Tibial nerve (tissue), 4 donors: ENCODE data around the gene PHTF2. TPM values are rescaled to one million over a fixed set of nuclear protein-coding genes. Genes with fewer than 3 reads are reported as not detected.

Experiments
- DNase-seq, 2 donors: peaks; one replicate each; pipeline ENCODE4 v3.0.0-alpha.2; 2019; ENCODE audit warnings: low spot score in 2 of 2
- H3K27ac ChIP-seq, 4 donors: fragments of 200-600 bp; sonication (generic) in 3 of 4; one replicate each; pipeline ENCODE4 v1.5.1; 2017 to 2019; ENCODE audit warnings: mild to moderate bottlenecking in 1 of 4
- H3K27me3 ChIP-seq, 2 donors: fragments of 200-600 bp; sonication (generic) in 1 of 2; one replicate each; pipeline versions ENCODE4 v1.5.1 to v1.6.0; 2017 to 2019
- H3K36me3 ChIP-seq, 3 donors: fragments of 200-600 bp; sonication (generic); one replicate each; pipeline ENCODE4 v1.5.1; 2018 to 2019
- H3K4me1 ChIP-seq, 4 donors: fragments of 200-600 bp; sonication (generic) in 3 of 4; one replicate each; pipeline ENCODE4 v1.5.1; 2017 to 2019
- H3K4me3 ChIP-seq, 4 donors: fragments of 200-600 bp; sonication (generic) in 3 of 4; one replicate each; pipeline ENCODE4 v1.5.1; 2017 to 2019; ENCODE audit warnings: mild to moderate bottlenecking in 1 of 4, moderate library complexity in 1 of 4
- H3K9me3 ChIP-seq, 4 donors: fragments of 200-600 bp; sonication (generic) in 3 of 4; one replicate each; pipeline ENCODE4 v1.5.1; 2017 to 2019
- EP300 ChIP-seq, 2 donors: sonication (generic); formaldehyde crosslinking; IDR thresholded peaks; one replicate each; pipeline ENCODE4 v1.6.1; 2017; ENCODE audit warnings: antibody characterized with exemption in 2 of 2, mild to moderate bottlenecking in 1 of 2
- POLR2A ChIP-seq, 2 donors: fragments of 450-650 bp; IDR thresholded peaks; one replicate each; pipeline ENCODE4 v1.6.1; 2017; ENCODE audit warnings: antibody characterized with exemption in 2 of 2, mild to moderate bottlenecking in 2 of 2, moderate library complexity in 2 of 2
- WGBS, 2 donors: methylation state at CpG; one replicate each; pipeline ENCODE4 v1.1.5; 2018; 5-methylcytosine and 5-hydroxymethylcytosine counted together
- total RNA-seq, 4 donors: library from RNA; depleted of rRNA; stranded (reverse); fragments of >200 nt; gene quantifications; one replicate each; pipeline ENCODE4 v1.1.0, GENCODE V29; 2016
- TF ChIP-seq, protein P1 (sequence below), 5 experiments: fragments of 200-600 bp in 3 of 5; fragments of 450-650 bp in 2 of 5; sonication (generic) in 3 of 5; IDR thresholded peaks; one replicate each; pipeline ENCODE4 v1.5.1; 2016 to 2019; ENCODE audit warnings: antibody characterized with exemption in 5 of 5, mild to moderate bottlenecking in 3 of 5, moderate library complexity in 2 of 5

The PHTF2 gene
- total RNA-seq, 4 donors from 2014 or later, result 12.6 to 16.5 (median 14.7) TPM

DNA sequence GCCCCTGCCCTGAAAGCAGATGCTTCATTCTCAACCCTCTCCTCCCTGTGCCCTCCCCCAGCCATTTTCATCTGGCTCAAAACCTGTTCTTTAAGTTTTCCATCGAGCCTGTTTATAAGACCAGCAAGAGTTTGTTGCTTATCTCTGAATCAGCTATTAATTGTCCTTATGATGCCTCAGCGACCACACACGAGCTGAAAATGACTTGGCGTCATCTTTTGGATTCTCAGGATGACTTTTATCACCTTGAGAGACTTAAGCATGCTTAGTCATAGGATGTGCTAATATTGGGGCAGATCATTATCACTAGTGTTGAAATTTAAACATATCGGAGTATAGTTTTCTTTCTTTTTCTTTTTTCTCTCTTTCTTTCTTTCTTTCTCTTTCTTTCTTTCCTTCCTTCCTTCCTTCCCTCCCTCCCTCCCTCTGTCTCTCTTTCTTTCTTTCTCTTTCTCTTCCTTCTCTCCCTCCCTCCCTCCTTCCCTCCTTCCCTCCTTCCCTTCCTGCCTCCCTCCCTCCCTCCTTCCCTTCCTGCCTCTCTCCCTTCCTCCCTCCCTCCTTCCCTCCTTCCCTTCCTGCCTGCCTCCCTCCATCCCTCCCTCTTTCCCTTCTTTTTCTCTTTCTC is 184.5 kb downstream of the PHTF2 start:
- no peak for DNase-seq
- H3K9me3 ChIP-seq, result no peaks in the 10 kb centered on the region
- TF ChIP-seq, protein P1, sequence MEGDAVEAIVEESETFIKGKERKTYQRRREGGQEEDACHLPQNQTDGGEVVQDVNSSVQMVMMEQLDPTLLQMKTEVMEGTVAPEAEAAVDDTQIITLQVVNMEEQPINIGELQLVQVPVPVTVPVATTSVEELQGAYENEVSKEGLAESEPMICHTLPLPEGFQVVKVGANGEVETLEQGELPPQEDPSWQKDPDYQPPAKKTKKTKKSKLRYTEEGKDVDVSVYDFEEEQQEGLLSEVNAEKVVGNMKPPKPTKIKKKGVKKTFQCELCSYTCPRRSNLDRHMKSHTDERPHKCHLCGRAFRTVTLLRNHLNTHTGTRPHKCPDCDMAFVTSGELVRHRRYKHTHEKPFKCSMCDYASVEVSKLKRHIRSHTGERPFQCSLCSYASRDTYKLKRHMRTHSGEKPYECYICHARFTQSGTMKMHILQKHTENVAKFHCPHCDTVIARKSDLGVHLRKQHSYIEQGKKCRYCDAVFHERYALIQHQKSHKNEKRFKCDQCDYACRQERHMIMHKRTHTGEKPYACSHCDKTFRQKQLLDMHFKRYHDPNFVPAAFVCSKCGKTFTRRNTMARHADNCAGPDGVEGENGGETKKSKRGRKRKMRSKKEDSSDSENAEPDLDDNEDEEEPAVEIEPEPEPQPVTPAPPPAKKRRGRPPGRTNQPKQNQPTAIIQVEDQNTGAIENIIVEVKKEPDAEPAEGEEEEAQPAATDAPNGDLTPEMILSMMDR (IDR thresholded peaks at IDR 0.05), result no peak
- TF ChIP-seq POLR2A (IDR thresholded peaks at IDR 0.05), result no peak
- no peak for TF ChIP-seq EP300 (IDR thresholded peaks at IDR 0.05)
- H3K4me3 ChIP-seq, result no peak overlapping the region
- H3K27ac ChIP-seq, result no peak overlapping the region
- H3K27me3 ChIP-seq, result no peaks in the 10 kb centered on the region
- H3K36me3 ChIP-seq, result no peaks in the 10 kb centered on the region
- WGBS, 2 donors, result 80 to 82% methylated on average over 5 of the region's 5 CpGs
- no peaks in the 10 kb centered on the region for H3K4me1 ChIP-seq

DNA sequence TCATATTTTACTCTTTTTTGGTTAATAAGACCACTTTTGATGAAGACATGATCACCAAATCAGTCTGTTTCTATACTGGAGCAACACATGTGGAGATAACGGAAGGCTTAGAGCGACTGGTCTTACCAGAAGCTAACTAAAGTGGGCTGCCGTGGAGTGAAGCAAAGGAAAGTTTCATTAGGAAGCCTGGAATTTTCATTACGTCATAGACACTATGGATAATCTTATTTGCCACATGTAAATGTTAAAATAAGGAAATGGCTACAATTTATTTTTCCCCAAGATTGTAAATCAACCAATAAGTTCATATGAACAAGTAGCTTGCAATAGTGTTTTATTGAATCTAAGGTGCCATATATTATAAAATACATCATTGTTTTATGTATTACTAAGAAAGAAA is 185.4 kb downstream of the PHTF2 start:
- no peak for DNase-seq
- Histone ChIP-seq H3K4me3 (no peak overlapping the region), H3K4me1 (no peaks in the 10 kb centered on the region), H3K9me3 (no peaks in the 10 kb centered on the region), H3K27me3 (no peaks in the 10 kb centered on the region), H3K27ac (no peak overlapping the region), H3K36me3 (no peaks in the 10 kb centered on the region)
- TF ChIP-seq EP300 (IDR thresholded peaks at IDR 0.05), result no peak
- TF ChIP-seq POLR2A (IDR thresholded peaks at IDR 0.05), result no peak
- TF ChIP-seq, protein P1 (IDR thresholded peaks at IDR 0.05), result no peak
- 91 to 92% methylated on average over 4 of the region's 4 CpGs for WGBS, 2 donors

DNA sequence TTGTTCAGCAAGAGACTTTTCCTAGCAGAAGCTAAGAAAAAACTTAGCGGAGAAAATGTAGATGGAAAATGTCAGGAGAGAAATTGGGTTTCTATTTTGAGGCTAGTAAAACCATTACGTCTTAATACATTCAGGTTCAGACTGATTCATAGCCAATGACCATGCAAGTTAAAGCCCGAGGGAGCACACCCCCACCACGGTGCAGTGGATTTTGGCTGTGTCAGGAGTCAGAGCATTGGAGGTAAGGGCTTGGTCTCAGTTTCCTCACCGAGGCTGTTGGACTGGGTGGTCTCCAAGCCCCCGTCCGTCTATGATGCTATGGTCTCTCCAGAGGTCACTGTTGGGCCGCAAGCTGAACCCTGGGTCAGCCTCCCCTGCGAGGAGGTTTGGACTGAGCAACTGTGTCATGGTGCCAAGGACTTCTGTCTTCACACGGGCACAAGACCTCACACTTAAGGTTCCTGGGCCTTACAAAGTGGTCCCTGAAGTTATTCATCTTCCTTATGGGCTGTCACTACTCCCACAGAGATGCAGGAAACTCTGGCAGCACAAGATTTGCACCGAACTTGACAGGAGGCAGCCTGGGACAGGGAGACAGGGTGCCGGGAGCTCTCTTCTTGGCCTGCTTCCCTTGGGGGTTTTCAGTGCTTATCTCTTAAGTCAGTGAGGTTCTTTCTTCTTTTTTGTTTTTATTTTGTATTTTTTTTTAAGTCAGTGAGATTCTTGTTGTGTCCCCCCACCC is 186.8 kb downstream of the PHTF2 start:
- no peaks in the 10 kb centered on the region for H3K4me1 ChIP-seq
- H3K36me3 ChIP-seq, result no peaks in the 10 kb centered on the region
- 65 to 68% methylated on average over 12 of the region's 12 CpGs for WGBS, 2 donors
- TF ChIP-seq EP300 (IDR thresholded peaks at IDR 0.05) (no peak), POLR2A (IDR thresholded peaks at IDR 0.05) (no peak)
- TF ChIP-seq, protein P1 (IDR thresholded peaks at IDR 0.05), result no peak
- no peaks in the 10 kb centered on the region for H3K27me3 ChIP-seq
- no peak for DNase-seq
- no peaks in the 10 kb centered on the region for H3K9me3 ChIP-seq
- peak overlapping the region in 2 of 4 donors; percentile 19 to 36 for H3K27ac ChIP-seq
- no peak overlapping the region for H3K4me3 ChIP-seq

DNA sequence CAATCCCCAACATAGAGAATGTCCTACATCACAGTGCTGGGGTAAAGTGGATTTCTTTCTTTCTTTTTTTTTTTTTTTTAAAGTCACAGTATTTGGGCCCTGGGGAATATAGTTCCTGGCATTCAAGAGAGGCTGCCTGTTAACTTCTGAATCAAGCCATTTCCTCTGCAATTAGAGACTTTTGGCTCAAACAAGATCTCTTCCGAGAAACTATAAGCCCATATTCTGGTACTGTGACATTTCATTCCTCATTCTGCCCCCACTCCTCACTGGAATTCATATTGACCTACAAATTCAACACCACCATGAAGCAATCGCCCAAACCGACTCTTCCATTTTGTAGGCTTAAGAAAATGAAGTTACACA is 187.4 kb downstream of the PHTF2 start:
- 39 to 51% methylated on average over 3 of the region's 3 CpGs for WGBS, 2 donors
- H3K27ac ChIP-seq, result peak overlapping the region in 2 of 4 donors; percentile 19 to 36

More for the DNA sequence above, 187.4 kb downstream of the PHTF2 start:
- no peak overlapping the region for H3K4me3 ChIP-seq
- no peaks in the 10 kb centered on the region for H3K4me1 ChIP-seq
- no peaks in the 10 kb centered on the region for H3K27me3 ChIP-seq
- TF ChIP-seq, protein P1 (IDR thresholded peaks at IDR 0.05), result no peak
- TF ChIP-seq EP300 (IDR thresholded peaks at IDR 0.05), result peak in 1 of 2 donors; percentile 22
- TF ChIP-seq POLR2A (IDR thresholded peaks at IDR 0.05), result no peak
- H3K9me3 ChIP-seq, result no peaks in the 10 kb centered on the region
- no peaks in the 10 kb centered on the region for H3K36me3 ChIP-seq
- no peak for DNase-seq
